Neural cell (in vitro differentiated cells): ENCODE data around the gene NME3.

Experiments
- EZH2 ChIP-seq: fragments of 200-600, 300-800 bp; shearing (Covaris generic), sonication (generic); IDR thresholded peaks from 2 replicates; pipeline ENCODE4 v1.6.1; 2014; ENCODE audit warnings: antibody characterized with exemption, low read length, borderline replicate concordance, mild to moderate bottlenecking; ENCODE audit not compliant: insufficient read depth, poor library complexity, severe bottlenecking
- MXI1 ChIP-seq: fragments of 450-650 bp; conservative IDR thresholded peaks from 2 replicates; pipeline ENCODE4 v1.6.1; 2014; ENCODE audit warnings: antibody characterized with exemption, mild to moderate bottlenecking; ENCODE audit not compliant: poor library complexity, severe bottlenecking
- POLR2AphosphoS5 ChIP-seq: IDR thresholded peaks from 2 replicates; pipeline ENCODE4 v1.6.1; 2012
- RAD21 ChIP-seq: fragments of 450-650 bp; conservative IDR thresholded peaks from 2 replicates; pipeline ENCODE4 v1.6.1; 2014; ENCODE audit warnings: antibody characterized with exemption, mild to moderate bottlenecking, moderate library complexity
- TAF1 ChIP-seq: IDR thresholded peaks from 2 replicates; pipeline ENCODE4 v1.6.1; 2012; ENCODE audit warnings: low read depth
- TF ChIP-seq, protein P1 (sequence below): IDR thresholded peaks from 2 replicates; pipeline ENCODE4 v1.6.1; 2012; ENCODE audit warnings: borderline replicate concordance
- TF ChIP-seq, protein P2 (sequence below): fragments of 450-650 bp; IDR thresholded peaks from 2 replicates; pipeline ENCODE4 v1.5.1; 2014; ENCODE audit warnings: antibody characterized with exemption, mild to moderate bottlenecking, moderate library complexity; ENCODE audit not compliant: poor library complexity, severe bottlenecking

DNA sequence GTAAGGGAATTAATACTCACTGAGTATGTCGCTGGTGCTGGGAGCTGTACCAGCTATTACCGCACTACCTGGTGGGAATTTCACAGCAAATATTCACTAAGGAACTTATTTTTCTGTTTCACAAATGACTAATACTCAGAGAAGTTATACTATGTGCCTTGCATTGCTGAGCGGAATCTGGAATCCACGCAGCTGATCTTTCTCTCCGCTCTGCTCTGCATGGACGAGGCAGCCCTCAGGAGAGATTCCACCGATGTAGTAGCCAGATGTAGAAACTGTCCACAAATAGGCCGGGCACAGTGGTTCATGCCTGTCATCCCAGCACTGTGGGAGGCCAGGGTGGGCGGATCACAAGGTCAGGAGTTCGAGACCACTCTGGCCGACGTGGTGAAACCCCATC, 17.1 kb downstream of the NME3 start:
- no peak for TF ChIP-seq POLR2AphosphoS5
- TF ChIP-seq, protein P1, sequence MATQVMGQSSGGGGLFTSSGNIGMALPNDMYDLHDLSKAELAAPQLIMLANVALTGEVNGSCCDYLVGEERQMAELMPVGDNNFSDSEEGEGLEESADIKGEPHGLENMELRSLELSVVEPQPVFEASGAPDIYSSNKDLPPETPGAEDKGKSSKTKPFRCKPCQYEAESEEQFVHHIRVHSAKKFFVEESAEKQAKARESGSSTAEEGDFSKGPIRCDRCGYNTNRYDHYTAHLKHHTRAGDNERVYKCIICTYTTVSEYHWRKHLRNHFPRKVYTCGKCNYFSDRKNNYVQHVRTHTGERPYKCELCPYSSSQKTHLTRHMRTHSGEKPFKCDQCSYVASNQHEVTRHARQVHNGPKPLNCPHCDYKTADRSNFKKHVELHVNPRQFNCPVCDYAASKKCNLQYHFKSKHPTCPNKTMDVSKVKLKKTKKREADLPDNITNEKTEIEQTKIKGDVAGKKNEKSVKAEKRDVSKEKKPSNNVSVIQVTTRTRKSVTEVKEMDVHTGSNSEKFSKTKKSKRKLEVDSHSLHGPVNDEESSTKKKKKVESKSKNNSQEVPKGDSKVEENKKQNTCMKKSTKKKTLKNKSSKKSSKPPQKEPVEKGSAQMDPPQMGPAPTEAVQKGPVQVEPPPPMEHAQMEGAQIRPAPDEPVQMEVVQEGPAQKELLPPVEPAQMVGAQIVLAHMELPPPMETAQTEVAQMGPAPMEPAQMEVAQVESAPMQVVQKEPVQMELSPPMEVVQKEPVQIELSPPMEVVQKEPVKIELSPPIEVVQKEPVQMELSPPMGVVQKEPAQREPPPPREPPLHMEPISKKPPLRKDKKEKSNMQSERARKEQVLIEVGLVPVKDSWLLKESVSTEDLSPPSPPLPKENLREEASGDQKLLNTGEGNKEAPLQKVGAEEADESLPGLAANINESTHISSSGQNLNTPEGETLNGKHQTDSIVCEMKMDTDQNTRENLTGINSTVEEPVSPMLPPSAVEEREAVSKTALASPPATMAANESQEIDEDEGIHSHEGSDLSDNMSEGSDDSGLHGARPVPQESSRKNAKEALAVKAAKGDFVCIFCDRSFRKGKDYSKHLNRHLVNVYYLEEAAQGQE, result no peak
- TF ChIP-seq, protein P2, sequence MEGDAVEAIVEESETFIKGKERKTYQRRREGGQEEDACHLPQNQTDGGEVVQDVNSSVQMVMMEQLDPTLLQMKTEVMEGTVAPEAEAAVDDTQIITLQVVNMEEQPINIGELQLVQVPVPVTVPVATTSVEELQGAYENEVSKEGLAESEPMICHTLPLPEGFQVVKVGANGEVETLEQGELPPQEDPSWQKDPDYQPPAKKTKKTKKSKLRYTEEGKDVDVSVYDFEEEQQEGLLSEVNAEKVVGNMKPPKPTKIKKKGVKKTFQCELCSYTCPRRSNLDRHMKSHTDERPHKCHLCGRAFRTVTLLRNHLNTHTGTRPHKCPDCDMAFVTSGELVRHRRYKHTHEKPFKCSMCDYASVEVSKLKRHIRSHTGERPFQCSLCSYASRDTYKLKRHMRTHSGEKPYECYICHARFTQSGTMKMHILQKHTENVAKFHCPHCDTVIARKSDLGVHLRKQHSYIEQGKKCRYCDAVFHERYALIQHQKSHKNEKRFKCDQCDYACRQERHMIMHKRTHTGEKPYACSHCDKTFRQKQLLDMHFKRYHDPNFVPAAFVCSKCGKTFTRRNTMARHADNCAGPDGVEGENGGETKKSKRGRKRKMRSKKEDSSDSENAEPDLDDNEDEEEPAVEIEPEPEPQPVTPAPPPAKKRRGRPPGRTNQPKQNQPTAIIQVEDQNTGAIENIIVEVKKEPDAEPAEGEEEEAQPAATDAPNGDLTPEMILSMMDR, result no peak
- no peak for TF ChIP-seq TAF1
- TF ChIP-seq EZH2, result no peak
- TF ChIP-seq RAD21, result no peak
- TF ChIP-seq MXI1, result no peak
